GM19240 (cell line): ENCODE measurements around the gene CXCL13.
"Not testable (repeated sequence)": the region's sequence is repeated elsewhere in the genome, so short reads cannot be mapped to it uniquely, and the experiment has no call there.

Experiments used
- DNase-seq: peaks from one replicate; pipeline ENCODE4 v3.0.0; 2011; ENCODE audit warnings: low spot score; ENCODE audit not compliant: insufficient read length

The CXCL13 gene, protein sequence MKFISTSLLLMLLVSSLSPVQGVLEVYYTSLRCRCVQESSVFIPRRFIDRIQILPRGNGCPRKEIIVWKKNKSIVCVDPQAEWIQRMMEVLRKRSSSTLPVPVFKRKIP

DNA sequence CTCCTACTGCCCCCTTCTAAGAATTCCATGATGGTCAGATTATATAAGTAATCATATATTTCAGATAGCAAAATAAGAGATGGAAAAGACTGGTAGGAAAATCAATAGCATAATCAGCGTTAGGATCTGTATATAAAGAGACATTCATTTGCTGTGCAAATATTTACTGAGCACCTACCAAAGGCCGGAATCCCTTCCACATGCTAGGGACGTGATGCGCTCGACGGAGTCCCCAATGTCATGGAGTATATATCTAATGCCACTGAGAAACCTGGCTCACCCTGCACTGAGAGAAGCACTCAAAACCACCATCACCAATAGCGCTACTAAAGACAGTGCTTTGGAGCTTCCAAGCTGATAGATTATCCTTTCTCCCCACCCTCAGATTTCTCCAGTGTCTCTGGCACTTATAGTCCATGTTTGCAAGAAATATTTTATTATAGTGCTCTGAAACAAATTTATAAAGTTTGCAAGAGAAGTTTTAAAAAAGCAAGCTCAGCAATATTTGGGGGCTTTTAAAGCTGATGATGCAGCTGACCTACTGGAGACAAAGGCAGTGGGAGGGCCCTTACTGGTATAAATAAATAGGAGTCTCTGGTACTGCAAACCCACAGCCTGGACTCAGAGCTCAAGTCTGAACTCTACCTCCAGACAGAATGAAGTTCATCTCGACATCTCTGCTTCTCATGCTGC is at the start of gene CXCL13:
Gene CXCL13 (plus strand): TSS at position 611 of the 693 bp plus-strand sequence. CDS start 46 bp downstream, at position 657.
- no peak for DNase-seq

DNA sequence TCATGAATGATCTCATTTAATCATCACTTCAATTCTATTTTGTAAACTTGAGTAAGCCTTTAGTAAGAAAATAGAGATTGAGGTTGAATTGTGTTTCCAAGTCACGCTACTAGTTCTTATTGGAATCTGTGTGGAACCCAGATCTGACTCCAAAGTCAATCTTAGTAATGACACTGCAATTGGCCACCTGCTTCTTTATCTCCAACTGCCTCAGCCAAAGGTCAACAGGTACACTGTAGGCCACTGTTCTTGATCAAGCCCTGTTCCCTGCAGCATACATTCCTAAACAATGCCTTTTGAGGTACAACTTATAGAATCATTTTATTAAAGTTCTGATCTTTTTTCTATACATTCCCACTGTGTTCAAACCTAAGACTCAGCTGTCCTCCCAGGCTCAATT is 45.5 kb upstream of the CXCL13 start:
- DNase-seq, result no peak

DNA sequence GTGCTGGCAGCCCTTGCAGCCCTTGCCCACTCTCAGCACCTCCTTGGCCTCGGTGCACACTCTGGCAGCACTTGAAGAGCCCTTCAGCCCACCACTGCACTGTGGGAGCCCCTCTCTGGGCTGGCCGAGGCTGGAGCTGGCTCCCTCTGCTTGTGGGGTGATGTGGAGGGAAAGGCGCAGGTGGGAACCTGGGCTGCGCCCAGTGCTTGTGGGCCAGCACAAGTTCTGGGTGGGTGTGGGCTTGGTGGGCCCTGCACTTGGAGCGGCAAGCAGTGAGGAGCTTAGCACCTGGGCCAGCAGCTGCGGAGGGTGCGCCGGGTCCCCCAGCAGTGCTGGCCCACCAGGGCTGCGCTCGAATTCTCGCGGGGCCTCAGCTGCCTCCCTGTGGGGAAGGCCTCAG is 43.9 kb upstream of the CXCL13 start:
- not testable (repeated sequence) for DNase-seq

DNA sequence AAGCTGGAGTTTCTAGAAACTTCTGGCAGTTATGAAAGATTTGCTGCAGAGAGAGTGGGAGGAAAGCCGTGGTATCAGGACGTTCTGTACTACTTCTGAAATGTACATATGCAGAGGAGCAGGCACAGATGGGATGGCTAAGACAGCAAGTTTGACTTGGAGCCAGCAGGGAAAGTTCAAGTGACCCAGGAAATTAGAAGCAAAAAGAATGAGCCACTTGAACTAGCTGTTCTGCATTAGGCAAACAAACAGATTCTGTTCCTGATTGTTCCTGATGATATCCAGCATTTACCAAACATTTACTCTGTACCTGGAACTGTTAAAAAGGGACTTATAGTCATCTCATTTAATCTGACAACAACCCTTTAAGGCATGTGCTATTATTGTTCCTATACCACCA is 41.4 kb upstream of the CXCL13 start:
- DNase-seq, result no peak

DNA sequence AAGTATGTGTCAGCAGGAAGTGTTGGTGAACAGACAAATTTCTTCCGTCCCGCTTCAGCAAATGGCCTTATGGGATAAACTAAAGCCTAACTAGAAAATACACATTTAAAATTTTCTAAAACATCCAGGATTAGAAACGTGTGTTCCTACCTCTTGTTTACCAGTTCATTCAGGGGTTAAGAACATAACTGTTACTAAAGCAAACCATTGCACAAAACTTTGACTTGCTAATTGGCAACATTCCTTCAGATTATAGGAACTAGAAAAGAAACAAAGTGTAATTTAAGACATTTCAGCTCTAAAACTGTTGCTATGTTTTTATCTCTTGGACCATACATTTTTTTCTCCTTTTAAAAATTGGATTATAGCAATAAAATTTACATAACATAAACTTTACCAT is 39.5 kb upstream of the CXCL13 start:
- no peak for DNase-seq

DNA sequence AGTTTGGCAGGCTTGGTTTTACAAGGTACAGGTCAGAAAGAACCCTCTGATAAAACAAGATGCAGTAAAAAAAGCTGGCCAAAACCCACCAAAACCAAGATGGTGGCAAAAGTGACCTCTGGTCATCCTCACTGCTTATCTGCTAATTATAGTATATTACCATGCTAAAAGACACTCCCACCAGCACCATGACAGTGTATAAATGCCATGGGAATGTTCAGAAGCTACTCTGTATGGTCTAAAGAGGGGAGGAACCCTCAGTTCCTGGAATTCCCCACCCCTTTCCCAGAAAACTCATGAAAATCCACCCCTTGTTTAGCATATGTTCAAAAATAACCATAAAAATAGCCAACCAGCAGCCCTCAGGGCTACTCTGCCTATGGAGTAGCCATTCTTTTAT is 38.1 kb upstream of the CXCL13 start:
- DNase-seq, result no peak

DNA sequence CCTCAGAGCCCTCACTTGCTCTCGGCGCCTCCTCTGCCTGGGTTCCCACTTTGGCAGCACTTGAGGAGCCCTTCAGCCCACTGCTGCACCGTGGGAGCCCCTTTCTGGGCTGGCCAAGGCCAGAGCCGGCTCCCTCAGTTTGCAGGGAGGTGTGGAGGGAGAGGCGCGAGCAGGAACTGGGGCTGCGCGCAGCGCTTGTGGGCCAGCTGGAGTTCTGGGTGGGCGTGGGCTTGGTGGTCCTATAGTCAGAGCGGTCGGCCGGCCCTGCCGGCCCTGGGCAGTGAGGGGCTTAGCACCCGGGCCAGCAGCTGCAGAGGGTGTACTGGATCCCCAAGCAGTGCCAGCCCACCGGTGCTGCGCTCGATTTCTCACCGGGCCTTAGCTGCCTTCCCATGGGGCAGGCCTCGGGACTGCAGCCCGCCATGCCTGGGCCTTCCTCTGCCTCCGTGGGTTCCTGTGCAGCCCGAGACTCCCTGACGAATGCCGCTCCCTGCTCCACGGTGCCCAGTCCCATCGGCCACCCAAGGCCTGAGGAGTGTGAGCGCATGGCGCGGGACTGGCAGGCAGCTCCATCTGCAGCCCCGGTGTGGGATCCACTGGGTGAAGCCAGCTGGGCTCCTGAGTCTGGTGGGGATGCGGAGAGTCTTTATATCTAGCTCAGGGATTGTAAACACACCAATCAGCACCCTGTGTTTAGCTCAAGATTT is 35.0 kb upstream of the CXCL13 start:
- DNase-seq, result not testable (repeated sequence)

DNA sequence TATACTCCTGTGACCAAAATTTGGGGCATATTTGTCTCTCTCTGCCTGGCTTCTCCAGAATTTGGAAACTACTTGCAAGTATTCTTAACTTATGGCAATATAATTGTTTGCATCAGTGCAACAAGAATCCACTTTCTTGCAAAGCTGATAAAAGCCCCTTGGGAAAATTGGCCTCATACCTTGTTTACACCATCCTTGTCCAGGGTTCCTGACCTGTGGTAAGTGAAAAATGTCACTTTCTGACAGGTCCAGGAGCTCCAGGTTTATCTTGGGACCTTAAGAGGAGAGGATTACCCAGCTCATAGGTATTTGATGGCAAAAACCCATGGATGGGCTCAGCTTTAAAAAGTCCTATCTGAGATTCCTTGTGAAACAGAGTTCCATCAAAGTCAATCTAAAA is 29.3 kb upstream of the CXCL13 start:
- DNase-seq, result no peak

DNA sequence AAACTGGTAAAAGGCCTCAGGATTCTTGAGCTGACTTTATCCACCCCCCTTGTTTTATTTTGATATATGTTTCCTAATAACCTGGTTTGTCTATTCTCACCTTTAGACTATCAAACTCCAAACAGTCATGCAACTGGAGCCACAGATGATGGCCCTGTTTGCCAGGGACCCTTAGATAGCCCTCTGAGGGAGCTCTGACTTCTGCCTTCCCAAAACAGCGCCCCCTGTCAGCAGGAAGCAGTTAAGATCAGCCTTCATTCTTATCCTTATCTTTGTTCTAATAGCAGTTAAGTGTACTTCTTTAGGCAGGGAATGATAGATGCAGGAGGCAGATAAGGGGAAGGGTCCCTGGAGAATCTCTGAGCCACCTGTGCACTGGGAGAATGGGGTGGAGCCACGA is 27.5 kb upstream of the CXCL13 start:
- no peak for DNase-seq

DNA sequence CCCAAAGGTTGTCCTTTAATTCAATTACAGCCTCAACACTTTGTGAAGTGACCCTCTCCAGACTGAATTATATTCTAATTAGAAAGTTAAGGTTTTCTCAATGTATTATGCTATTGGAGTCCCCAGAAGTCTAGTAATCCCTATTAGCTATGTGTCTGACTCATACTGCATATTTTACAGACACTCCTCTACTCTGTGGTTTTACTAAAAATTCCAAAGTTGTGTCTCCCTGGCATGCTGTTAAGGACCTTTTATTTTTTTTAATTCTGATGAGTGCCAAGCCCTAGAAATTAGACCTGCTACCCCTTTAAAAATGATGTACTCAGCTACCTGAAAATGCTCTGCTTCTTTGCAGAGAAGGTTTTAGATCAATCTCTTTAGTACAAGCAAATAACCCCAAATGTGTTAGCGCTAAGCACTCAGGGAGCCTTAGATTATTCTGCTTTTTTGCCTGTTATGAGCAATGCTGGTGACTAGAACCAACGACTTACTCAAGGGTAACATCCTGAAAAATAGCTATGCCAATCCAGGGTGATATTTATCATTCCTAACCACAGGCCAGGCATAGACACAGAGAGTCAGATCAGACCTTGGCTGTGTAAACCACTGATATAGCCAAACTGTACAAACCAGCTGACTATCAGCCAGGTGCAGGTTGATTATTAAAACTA is 26.1 kb upstream of the CXCL13 start:
- no peak for DNase-seq

DNA sequence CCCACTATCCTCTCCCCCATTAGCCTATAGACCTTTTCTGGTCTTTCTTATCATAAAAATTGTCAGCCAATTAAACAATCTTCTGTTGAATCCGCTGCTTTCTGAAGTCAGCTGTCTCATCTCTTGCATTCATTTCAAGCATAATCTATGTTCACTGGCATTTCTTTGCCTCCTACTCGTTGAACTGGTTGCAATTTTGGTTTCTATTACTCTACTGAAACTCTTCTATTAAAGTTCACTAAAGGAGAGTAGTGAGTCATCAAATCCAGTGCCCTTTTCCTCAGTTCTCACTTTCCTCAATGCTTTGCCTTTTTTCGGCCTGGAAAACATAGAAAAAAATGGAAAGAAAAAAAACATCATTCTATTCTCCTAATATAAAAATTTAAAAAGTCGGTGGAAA is 23.9 kb upstream of the CXCL13 start:
- no peak for DNase-seq

DNA sequence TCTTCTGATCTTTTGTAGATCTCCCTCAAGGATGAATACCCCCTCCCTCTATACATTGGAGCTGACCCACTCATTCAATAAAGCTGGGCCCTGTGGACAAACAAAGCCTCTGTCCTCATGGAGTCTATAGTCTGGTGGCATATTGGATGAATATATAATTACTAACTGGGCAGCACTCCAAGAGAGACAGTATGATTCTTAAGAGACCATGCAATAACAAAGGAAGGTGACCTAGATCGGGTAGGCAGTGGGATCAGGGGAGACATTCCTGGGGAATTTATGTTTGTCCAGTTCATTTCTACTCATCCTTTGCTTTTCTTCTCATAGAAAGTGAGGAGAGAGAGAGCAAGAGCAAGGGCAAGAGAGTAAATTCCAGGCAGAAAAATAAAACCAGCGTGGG is 23.5 kb upstream of the CXCL13 start:
- DNase-seq, result no peak

DNA sequence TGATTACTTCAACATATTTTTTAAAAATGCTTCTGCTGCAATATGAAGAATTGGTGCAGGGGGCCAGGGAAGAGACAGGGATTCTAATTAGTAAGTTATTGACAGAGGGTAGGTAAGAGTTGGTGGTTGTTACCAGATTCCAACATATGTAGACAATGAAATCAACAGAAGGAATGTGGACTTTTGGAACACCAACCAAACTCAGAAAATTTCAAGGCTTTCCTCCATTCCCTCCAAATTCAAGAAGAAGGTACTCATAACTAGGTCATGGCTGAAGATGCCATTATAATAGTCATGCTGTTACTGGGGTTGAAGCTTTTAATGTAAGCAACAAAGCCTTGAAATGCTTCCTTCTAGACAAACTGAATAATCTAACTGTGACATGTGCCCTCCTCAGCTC is 22.9 kb upstream of the CXCL13 start:
- no peak for DNase-seq

DNA sequence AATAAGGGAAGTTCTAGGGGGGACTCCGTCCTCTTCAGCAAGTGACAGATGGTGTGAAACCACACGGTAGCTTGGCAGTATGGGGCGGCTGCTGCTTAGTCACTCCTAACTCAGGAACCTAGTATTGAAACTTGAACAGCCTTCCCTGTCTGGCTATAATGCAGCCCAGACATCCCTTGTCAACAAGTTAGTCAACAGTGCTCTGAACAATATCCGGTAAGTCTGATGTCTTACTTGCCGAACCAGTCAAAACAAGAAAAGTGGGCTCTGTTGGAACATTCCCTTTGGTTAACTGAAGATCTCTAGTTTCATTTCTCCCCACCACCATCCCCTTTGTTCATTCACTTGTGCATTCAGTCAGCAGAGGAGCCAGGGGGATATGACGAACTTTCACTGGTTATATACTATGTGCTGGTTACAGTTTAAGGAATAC is 18.7 kb upstream of the CXCL13 start:
- peak; percentile 44 for DNase-seq

DNA sequence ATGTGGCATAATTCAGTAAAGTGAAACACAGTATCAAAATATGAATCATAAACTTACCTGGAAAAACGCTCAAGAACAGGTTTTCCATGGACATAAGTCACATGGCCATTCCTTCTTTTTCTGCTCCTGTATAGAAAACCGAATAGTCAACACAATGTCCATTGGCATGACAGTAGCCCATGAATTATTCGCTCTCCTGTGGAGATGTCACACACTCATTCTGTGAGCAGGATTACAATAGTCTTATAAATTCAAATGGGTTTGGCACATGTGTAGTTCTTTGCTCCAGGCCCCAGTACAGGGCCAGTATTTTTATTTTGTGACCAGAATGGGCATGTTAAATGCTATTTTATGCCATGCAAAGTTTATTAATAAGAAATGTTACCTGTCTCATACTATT is 15.1 kb upstream of the CXCL13 start:
- DNase-seq, result no peak

DNA sequence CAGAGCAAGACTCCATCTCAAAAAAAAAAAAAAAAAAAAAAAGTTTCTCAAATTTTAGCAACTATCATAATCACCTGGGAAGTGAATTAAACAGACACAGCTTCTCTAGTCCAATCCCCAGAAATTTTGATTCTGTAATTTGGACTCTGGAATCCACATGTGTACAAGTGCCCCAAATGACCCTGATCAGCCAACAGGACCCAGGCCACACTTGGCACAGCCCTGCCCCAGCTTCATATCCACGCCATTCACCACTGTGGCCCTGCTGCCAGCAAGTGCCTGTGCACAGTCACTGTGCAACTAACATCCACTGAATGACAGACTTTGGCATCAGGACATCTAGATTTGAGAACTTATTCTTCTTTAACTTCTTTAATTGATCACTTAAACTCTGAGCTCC is 14.1 kb upstream of the CXCL13 start:
- no peak for DNase-seq

DNA sequence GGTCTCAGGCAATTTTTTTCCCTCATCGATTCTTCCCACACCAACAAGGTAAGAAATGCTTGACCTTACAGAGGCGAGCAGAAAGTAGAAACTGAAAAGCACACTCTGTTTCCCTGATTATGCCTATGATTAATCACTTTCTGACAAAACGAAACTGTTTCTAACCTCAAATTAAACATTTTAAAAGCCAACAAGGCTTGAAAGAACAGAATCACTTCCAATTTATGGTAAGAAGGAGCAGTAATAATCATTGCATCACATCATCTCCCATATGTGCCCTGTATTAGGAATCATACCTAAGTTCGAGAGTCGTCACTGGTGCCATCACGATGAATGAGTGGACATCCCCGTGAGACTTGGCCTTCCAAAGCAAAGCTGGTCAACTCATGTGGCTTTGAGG is 12.5 kb upstream of the CXCL13 start:
- no peak for DNase-seq

DNA sequence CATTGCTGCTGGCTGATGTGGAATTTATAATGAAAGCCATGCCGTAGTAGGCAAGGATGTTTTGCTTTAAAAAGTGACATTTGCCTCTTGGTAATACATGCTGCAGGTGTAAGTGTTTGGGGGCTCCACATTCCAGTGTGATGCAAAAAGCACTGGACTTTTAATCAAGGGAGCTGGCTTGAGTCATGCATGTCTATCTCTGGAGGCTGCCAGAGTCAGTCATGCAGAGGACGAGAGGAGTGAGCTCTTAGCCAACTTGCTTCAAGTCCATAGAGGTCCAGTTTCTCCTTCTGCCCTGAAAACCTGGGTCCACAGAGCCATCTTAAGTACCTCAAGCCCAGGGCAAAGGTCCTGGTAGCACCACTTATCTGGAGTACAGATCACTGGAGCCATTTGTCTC is 11.6 kb upstream of the CXCL13 start:
- no peak for DNase-seq

DNA sequence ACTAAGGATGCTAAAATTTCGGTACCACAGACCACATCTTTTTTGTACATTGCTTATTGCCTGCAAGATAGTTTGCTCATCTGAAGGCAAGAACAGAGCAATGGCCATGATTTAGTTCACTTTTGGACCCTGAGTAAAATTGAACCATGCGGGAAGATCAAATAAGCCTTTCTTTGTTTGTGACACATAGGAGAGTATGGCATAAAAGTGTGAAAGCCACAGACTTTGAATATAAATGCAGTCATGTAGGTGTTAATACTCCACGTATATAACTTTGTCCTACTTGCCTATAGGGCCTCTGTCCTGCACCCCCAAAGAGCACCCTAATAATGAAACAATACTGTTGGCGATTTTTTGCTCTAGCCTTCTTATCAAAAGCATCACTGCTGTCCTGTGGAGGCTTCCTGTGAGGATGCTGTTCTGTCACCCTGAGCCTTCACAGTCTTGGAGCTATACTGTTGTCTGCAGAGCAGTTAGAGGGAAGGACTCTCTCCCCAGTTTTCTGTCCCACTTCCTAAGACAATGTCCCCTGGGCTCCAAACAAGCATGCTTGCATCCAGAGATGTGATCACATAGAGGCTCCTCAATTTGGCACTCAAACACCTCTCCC is 10.2 kb upstream of the CXCL13 start:
- DNase-seq, result no peak

DNA sequence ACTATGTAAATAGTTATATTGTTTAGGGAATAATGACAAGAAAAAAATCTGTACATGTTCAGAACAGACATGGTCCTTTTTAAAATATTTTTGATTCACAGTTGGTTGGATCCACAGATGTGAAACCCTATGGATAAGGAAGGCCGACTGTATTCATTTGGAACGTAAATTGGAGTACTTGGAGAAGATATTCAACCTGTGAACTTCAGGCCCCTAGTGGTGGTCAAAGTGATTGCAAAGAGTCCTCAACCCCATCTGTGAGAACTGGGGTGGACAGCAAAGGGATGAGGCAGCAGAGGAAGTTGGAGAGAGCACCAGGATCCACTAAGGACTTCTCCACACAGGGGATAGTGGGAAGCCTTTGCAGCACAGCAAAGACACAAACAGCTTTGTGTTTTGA is 6.2 kb upstream of the CXCL13 start:
- DNase-seq, result no peak

DNA sequence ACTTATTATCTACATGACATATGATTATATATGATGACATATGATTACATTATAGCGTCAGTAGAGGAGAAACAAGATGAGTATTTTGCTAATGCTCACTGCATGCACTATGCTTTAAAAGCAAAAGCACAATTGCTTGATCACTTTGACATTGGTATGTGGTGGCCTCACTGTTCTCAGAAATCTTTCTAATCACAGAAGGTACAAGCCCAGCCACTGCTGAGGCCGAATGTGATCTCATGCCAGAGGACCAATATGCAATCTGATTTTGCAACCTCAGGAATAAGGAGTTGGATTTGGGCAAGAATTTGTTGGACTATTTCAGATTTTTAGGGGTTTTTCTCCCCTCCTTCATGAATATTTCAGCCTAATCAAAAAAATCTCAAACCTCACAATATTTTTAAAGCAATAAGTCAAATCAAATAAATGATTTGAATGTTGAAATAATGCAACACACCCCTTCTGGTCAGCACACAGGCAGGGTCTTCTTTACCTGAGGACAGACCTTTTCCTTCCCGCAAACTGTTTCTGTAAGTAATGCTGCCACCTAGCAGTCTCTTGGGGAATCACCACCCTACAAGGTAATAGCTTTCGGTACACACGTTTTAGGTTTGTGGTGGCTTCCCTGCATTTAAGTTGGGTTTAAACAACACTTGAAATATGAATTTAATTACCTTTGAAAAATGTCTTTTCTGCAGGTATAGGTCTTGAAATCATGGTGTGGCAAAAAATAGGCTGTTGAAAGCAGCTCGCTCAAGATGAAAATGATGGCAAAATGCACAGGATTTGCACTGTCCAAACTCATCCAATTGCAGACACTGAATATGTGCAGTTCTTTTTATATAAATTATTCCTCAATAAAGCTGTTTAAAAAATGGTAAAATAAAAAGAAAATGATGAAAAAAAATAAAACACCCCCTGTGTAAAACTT is 4.8 kb upstream of the CXCL13 start:
- peak; percentile 26 for DNase-seq
